ENCODE measurements around the gene TTC4.

TTC4 gene

GRCh38 chr1:54703471-54703870 lies 12.2 kb upstream of the TTC4 start:
- DNase-seq (ENCODE audit: low read depth in 2 of 2), result no peak

GRCh38 chr1:54705153-54705552 lies 10.5 kb upstream of the TTC4 start:
- DNase-seq (ENCODE audit: low read depth in 2 of 2), result no peak

GRCh38 chr1:54706419-54706818 lies 9.2 kb upstream of the TTC4 start:
- no peak for DNase-seq (ENCODE audit: low read depth in 2 of 2)

- no peak for DNase-seq (ENCODE audit: low read depth in 2 of 2)
These were observed 7.3 kb upstream of the TTC4 start for GRCh38 chr1:54708385-54708784.

GRCh38 chr1:54709547-54710292 lies 5.9 kb upstream of the TTC4 start:
- no peak for DNase-seq (ENCODE audit: low read depth in 2 of 2)

- no peak for DNase-seq (ENCODE audit: low read depth in 2 of 2)
These were observed 5.2 kb upstream of the TTC4 start for GRCh38 chr1:54710434-54710833.

GRCh38 chr1:54710841-54711240 lies 4.8 kb upstream of the TTC4 start:
- DNase-seq (ENCODE audit: low read depth in 2 of 2), result no peak

GRCh38 chr1:54711536-54711935 lies 4.1 kb upstream of the TTC4 start:
- no peak for DNase-seq (ENCODE audit: low read depth in 2 of 2)

- DNase-seq (ENCODE audit: low read depth in 2 of 2), result no peak
These were observed 674 bp upstream of the TTC4 start for GRCh38 chr1:54714881-54715492.

GRCh38 chr1:54716299-54717047 lies 812 bp downstream of the TTC4 start:
- peak in 1 of 2 donors; percentile 18 for DNase-seq (ENCODE audit: low read depth in 2 of 2)

GRCh38 chr1:54721719-54722118 lies 6.1 kb downstream of the TTC4 start:
- DNase-seq (ENCODE audit: low read depth in 2 of 2), result no peak

GRCh38 chr1:54723985-54724384 lies 8.3 kb downstream of the TTC4 start:
- DNase-seq (ENCODE audit: low read depth in 2 of 2), result no peak

GRCh38 chr1:54724771-54725170 lies 9.1 kb downstream of the TTC4 start:
- DNase-seq (ENCODE audit: low read depth in 2 of 2), result no peak

- no peak for DNase-seq (ENCODE audit: low read depth in 2 of 2)
These were observed 12.4 kb downstream of the TTC4 start for GRCh38 chr1:54728027-54728426.

GRCh38 chr1:54736685-54737084 lies 21.0 kb downstream of the TTC4 start:
- DNase-seq (ENCODE audit: low read depth in 2 of 2), result no peak

GRCh38 chr1:54738244-54738643 lies 22.6 kb downstream of the TTC4 start:
- no peak for DNase-seq (ENCODE audit: low read depth in 2 of 2)

- no peak for DNase-seq (ENCODE audit: low read depth in 2 of 2)
These were observed 25.9 kb downstream of the TTC4 start for GRCh38 chr1:54741531-54741930.

GRCh38 chr1:54742282-54742681 lies 26.6 kb downstream of the TTC4 start:
- no peak for DNase-seq (ENCODE audit: low read depth in 2 of 2)

GRCh38 chr1:54743416-54744226 lies 28.0 kb downstream of the TTC4 start:
- DNase-seq (ENCODE audit: low read depth in 2 of 2), result no peak

GRCh38 chr1:54744696-54745095 lies 29.0 kb downstream of the TTC4 start:
- DNase-seq (ENCODE audit: low read depth in 2 of 2), result no peak

- DNase-seq (ENCODE audit: low read depth in 2 of 2), result no peak
These were observed 29.6 kb downstream of the TTC4 start for GRCh38 chr1:54745274-54745673.

GRCh38 chr1:54745864-54746263 lies 30.2 kb downstream of the TTC4 start:
- DNase-seq (ENCODE audit: low read depth in 2 of 2), result no peak
